GM18873 (cell line): Measurements from ENCODE around the gene SEC16A.

Experiments
- ATAC-seq: cut with Tn5 transposase; IDR thresholded peaks from one replicate; pipeline ENCODE4 v1.9.1; 2021; ENCODE audit warnings: mild to moderate bottlenecking, moderate library complexity, moderate number of reproducible peaks; ENCODE audit not compliant: unreplicated experiment, low FRiP score

SEC16A gene

DNA sequence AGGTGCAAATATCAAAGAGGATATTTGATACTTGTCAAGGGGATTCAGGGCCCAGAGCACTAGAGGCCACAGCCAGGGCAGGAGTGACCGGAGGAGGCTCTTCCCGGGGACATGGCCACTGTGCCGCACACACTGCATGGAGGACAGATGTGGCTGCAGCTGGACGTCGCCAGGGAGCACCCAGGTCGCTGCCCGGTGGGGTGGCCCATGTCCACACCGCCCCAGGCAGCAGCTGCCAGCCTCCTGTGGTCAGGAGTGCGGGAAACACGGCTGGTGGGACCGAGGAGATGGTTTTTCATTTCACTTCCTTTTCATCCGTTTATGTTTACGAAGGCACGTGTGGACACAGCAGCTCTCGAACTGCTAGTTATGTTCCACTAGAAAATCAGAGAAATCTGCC, 15.1 kb downstream of the SEC16A start:
- ATAC-seq, result no peak

- no peak for ATAC-seq
Observed at GRCh38 chr9:136466155-136466541, 16.7 kb downstream of the SEC16A start.

DNA sequence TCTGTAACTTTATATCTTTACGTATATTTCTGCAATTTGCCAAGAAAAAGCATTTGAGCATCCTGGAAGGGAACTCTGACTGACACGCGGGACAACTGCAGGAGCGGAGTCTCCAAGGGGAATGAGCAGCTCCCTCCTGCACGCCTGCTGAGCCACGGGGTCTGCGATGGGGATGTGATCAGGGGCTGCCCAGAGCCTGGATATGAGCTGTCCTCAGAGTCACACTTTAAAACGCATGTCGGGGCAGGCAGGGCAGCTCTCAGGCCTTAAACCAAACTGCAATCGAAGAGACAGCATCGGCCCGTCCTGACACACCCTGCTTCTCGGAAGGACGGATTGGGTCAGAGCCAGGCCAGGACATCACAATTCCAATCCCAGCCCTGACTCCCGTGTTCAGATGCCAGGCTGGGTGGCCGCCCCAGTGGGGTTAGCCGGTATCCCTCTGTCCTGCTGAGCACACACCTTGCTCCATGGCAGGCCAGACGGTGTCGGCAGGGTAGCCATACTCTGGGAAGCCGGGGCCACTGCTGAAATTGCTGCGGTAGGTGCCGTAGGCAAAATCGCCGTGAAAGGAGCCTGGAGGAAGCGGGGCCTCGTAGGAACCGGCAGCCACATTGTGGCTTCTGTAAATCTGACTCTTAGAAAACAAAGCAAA, 17.2 kb downstream of the SEC16A start:
- ATAC-seq, result no peak

DNA sequence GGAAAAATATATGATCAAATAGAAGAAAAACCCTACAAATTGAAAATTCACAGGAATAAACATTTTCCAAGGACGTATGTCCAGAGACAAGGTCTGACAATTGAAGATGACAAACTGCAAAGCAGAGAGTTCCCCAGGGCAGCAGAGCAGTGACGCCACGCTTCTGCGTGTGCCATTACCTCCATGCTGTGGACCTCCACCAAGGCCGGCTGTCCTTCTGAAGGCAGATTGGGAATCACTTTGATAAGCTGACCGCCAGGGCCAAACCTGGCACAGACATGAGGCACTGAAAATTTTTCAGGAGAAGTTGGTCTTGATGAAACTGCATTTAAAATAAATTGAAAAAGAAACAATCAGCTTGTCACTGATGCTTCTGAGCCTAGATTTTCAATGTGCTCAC, 18.6 kb downstream of the SEC16A start:
- no peak for ATAC-seq

DNA sequence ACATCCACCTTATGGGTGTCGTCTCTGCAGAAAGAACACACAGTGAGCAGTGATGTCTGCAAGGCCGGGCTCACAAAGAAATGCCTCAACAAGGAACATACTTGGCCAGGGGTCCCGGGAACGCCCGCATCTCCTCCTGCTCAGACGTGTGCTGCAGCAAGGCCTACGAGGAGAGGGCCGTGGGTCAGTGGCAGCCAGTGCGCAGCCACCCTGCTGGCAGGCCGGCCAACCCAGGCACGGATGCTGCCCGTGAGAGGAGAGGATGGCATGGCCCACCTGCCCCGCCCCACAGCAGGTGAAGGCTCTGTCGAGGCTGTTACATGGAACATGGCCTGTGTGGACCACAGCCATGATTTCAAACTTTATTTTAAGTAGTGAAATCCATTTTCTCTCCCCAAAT, 19.3 kb downstream of the SEC16A start:
- ATAC-seq, result no peak

GRCh38 chr9:136462664-136463063, 20.2 kb downstream of the SEC16A start:
- no peak for ATAC-seq

DNA sequence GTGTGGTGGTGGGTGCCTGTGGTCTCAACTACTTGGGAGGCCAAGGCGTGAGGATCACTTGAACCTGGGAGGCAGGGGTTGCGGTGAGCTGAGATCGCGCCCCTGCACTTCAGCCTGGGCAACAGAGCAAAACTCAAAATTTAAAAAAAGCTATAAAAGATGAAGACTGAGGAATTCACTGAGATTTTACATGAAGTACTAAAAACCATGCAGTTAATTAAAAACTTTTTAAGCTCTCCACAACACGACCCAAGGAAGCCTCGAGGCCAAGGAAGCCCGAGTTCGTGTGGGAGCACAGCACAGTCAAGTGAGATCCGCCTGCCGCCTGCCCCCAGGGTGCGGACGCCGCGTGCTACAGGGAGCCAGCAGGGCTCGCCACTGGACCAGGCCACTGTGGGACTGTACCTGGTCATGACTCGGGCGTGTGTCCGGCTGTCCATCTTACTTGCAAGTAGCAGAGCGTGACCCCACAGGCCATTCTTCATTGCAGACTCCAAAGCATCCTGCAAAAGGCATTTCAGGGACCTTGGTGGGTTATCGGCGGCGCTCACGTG, 22.0 kb downstream of the SEC16A start:
- no peak for ATAC-seq

- ATAC-seq, result no peak
Observed at GRCh38 chr9:136459425-136459824, 23.4 kb downstream of the SEC16A start.

GRCh38 chr9:136457326-136457725, 25.5 kb downstream of the SEC16A start:
- no peak for ATAC-seq

GRCh38 chr9:136456258-136456657, 26.6 kb downstream of the SEC16A start:
- no peak for ATAC-seq

DNA sequence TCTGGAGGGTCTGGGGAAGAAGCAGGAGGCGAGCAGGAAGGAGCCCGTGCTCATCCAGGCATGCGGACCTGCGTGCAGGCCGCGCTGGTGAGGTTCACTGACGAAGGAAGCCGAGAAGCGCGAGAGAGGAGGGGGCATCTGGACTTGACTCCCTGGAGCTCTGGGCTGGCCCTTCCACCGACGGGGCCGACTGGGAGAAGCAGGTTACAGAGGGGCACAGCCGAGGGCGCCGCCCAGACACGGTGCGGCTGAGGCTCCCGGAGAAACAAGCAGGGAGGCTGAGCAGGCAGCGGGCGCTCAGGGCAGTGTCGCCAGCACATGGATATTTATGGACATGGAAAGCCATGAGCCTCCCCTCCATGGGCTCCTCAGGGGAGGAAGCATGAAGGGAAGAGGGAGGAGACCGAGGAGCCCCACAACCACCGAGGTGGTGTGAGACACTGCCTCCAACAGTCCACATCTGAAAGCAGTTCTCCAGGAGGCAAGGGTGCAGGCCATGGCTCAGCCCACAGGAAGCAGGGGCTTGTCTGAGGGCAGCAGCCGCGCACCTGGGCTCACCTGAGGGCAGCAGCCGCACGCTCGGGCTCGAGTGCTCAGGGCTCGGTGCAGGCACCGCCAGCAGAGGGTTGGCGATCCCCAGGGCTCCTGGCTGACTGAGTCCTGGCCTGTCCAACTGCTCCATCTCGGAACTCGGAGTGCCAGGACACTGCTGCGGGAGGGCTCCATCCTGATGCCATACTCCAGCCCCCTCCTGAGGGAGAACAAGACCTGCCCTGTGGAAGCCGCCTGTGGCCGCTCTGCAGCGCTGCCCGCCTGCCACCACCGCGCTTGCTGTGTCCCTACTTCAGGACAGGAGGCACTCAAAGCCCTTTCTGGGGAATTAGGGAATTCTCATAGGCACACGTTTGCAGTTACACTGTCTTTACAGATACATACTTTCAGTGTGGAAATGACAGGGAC, 27.5 kb downstream of the SEC16A start:
- ATAC-seq, result no peak

DNA sequence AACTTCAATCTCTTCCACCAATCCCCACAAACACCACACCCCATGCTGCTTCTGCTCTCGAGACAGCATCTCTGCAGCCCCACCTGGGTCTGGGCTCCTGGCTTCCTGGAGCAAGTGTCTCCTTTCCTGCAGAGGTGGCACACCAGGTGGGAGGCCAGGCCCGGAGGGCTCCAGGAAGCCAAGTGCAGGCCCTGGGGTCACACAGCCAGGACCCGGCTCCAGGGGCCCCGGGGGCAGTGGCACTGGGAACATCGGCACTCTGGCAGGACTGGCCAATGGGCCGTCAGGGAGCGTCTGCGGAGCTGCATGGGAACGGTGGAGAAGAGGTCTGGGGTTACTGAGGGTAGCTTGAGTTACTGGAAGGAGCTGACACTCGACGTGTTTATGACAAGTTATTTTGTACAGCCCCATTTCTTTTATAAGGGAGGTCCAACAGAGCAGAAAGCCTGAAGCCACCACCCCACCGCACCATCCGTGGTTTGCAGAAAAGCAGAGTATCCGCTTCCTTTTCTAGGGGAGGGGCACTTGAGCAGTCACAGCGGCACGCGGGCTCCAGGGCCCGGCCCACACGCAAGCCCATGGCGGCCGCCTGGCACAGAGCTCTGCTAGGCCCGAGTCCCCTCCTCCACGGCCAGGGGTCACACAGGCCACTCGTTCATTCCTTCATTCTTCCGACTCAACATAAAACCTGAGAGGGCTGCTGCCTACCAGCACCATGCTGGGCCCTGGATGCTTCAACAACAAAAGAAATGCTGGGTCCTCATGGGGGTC, 28.6 kb downstream of the SEC16A start:
- no peak for ATAC-seq

- no peak for ATAC-seq
Observed at GRCh38 chr9:136453326-136453725, 29.5 kb downstream of the SEC16A start.

DNA sequence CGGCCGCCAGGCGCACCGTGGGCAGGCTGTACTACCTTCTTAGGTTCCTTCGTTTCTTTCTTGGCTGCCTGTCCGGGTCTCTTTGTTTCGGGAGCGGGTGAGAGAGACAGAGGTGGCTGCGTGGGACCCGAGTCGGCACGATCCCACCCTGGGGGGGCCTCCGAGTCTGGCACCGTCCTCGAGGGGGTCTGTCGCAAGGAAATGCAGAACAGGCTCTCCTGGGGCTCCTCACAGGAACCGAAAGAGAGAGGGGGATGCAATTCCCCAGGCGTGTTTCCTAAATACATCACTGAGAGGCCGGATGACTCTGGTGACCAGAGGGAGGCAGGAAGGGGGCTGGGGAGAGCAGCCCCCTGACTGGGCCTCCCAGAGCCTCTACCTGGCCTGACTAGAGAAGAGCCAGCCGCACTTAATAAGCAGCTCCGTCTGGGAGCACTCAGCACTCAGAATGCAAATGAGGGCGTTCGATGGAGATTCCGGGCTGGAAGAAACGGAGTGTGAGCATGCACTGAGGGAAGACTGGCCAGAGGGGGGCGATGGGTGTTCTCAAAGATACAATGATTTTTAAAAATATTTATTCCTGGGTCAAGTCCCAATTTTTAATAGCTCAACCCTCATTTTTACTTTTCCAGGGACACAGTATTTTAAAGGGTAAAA, 31.5 kb downstream of the SEC16A start:
- no peak for ATAC-seq

GRCh38 chr9:136448655-136449054, 34.2 kb downstream of the SEC16A start:
- ATAC-seq, result no peak

DNA sequence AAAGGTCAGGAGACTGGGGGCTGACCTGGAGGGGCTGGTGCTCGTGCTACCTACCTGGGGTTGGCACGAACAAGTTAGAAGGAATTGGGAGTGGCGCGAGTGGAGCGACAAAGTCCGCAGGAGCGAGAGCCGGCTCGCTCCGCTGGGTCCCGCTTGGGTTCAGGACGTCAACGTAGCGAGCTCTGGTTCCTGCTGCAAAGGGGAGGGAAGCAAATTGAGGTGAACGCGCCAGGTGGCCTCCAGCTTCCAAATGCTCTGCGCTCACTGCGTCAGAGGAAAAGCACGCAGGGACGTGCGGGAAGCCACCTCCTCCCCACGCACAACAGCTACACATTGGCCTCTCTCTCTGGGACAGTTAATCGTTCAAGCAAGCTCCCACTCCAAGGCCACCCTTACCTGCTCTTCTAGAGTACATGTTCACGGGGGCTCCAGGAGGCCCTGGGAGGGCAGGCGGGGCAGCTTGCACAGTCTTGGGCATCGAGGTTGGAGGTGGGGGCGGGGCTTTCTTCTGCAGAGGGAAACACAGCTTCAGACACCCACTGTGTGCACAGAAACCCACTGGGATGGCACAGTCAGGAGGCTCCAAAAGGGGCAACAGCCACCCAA, 35.6 kb downstream of the SEC16A start:
- no peak for ATAC-seq

DNA sequence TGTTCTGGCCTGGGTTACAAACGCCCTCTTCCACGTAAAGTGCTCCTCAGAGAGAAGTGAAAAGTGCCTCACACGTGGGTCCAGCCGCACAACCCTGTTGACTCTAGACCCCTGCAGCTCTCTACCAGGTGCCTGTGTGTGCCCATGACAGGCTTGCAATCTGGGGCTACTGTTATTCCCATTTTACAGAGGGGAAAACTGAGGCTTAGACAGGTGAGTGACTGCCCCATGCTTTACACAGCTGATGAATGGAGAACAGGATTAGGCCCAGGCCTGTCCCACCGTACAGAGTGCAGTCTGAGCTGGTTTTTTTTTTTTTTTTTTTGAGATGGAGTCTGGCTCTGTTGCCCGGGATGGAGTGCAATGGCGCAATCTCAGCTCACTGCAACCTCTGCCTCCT, 37.0 kb downstream of the SEC16A start:
- ATAC-seq, result no peak

- ATAC-seq, result no peak
Observed at GRCh38 chr9:136444102-136444501, 38.7 kb downstream of the SEC16A start.

- no peak for ATAC-seq
Observed at GRCh38 chr9:136443687-136444086, 39.2 kb downstream of the SEC16A start.

DNA sequence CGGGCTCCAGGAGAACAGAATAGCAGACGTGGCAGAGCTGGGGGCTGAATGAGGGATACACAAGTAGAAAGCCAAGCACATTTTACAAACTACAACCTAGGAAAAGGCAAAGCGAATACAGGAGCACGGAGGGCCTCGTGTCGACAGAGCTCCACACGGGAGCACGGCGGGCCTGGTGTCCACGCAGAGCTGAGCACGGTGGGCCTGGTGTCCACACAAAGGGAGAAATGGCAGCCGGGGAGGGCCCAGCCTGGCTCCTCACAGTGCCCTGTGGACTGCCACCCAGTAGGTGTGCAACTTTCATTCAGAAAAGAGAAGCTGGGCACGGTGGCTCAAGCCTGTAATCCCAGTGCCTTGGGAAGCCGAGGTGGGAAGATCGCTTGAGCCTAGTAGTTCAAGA, 39.8 kb downstream of the SEC16A start:
- ATAC-seq, result no peak
